Heart left ventricle (tissue), 16 donors: ENCODE data around the gene NSUN4. TPM values are rescaled to one million over a fixed set of nuclear protein-coding genes. Genes with fewer than 3 reads are reported as not detected.
"Not testable (repeated sequence)": the region's sequence is repeated elsewhere in the genome, so short reads cannot be mapped to it uniquely, and the experiment has no call there.

ENCODE experiments used
- ATAC-seq, 4 donors: fragments of 200-7000 bp; cut with Tn5 transposase; one replicate each; pipeline ENCODE4 v1.9.1; 2020 to 2022; ENCODE audit warnings: moderate library complexity in 4 of 4, mild to moderate bottlenecking in 3 of 4, moderate number of reproducible peaks in 1 of 4
- DNase-seq, 5 donors: peaks; one replicate each; pipeline ENCODE4 v3.0.0-alpha.2; 2020
- H3K27ac ChIP-seq, 12 donors: fragments of 200-600 bp; sonication (generic) in 4 of 12; one replicate each; pipeline versions ENCODE4 v1.5.0 to v1.8.0; 2016 to 2022; ENCODE audit warnings: mild to moderate bottlenecking in 2 of 12
- H3K27me3 ChIP-seq, 9 donors: fragments of 200-600 bp; sonication (generic) in 2 of 9; one replicate each; pipeline versions ENCODE4 v1.5.1 to v1.8.0; 2016 to 2022; ENCODE audit warnings: mild to moderate bottlenecking in 3 of 9
- H3K36me3 ChIP-seq, 9 donors: fragments of 200-600 bp; sonication (generic) in 2 of 9; one replicate each; pipeline versions ENCODE4 v1.5.0 to v1.8.0; 2018 to 2022; ENCODE audit warnings: mild to moderate bottlenecking in 2 of 9
- H3K4me1 ChIP-seq, 12 donors: fragments of 200-600 bp; sonication (generic) in 4 of 12; one replicate each; pipeline versions ENCODE4 v1.5.0 to v1.8.0; 2016 to 2022; ENCODE audit warnings: mild to moderate bottlenecking in 3 of 12
- H3K4me3 ChIP-seq, 12 donors: fragments of 200-600 bp; sonication (generic) in 4 of 12; one replicate each; pipeline versions ENCODE4 v1.5.0 to v1.8.0; 2017 to 2022; ENCODE audit warnings: mild to moderate bottlenecking in 9 of 12, moderate library complexity in 4 of 12
- H3K9me3 ChIP-seq, 12 donors: fragments of 200-600 bp; sonication (generic) in 4 of 12; one replicate each; pipeline versions ENCODE4 v1.5.0 to v1.8.0; 2016 to 2022; ENCODE audit warnings: mild to moderate bottlenecking in 1 of 12
- CTCF ChIP-seq, 12 donors: fragments of 200-600 bp; sonication (generic) in 4 of 12; IDR thresholded peaks; one replicate each; pipeline versions ENCODE4 v1.5.0 to v1.8.0; 2018 to 2022; ENCODE audit warnings: antibody characterized with exemption in 12 of 12, mild to moderate bottlenecking in 5 of 12
- POLR2A ChIP-seq, 2 donors: fragments of 450-650 bp; IDR thresholded peaks; one replicate each; pipeline ENCODE4 v1.6.1; 2017; ENCODE audit warnings: antibody characterized with exemption in 2 of 2, mild to moderate bottlenecking in 2 of 2, moderate library complexity in 2 of 2
- WGBS, 4 donors: extraction: QIAGEN DNeasy Blood & Tissue Kit in 2 of 4; methylation state at CpG; one replicate each; pipeline versions ENCODE4 v1.1.5 to v1.1.7; 2013 to 2018; 5-methylcytosine and 5-hydroxymethylcytosine counted together
- intact Hi-C, 10 donors: fragments of 100-400 bp; cut with DNase I; formaldehyde crosslinking; loops; one replicate each; pipeline versions ENCODE4 v1.11.1 to v1.14.2; 2022
- polyA plus RNA-seq, 2 donors: library from polyadenylated mRNA; stranded (reverse); fragments of 200-250 nt; gene quantifications; one replicate each; pipeline ENCODE4 v1.2.3, GENCODE V29; 2013
- total RNA-seq, 9 donors: library from RNA; depleted of rRNA in 2 of 9; stranded (reverse); fragments of >200 nt in 2 of 9; fragmentation: NEBNext Ultra II Directional in 3 of 9; extraction: Animal tissue kit (Norgen Biotek cat#: 25700) in 3 of 9; gene quantifications; one replicate each; pipeline versions ENCODE4 v1.1.0 to v1.2.4, GENCODE V29; 2016 to 2023
- donor health status: ischemic (EF 13 %, LVEDD 7.1; RV severe dilation, severe dysfunction).
- donor health status: healthy with polysubstance abuse.
- donor health status: DM: no; HTN: yes; CAD: no.
- donor health status: DM: no; HTN: no; CAD: no.
- donor health status: ischemic (EF 25% LVEDD 6.9; RV normal size, moderate dysfunction).
- donor health status: ischemic (EF 25% LVEDD 5.7; RV mildly dilated, moderate dysfunction).
- donor health status: healthy.
- donor health status: DM: yes; HTN: yes; CAD: no.
- donor health status: ischemic (EF 35%, LVEDD 5.7; RV mildly dilated, moderate dysfunction).
- donor health status: nonischemic (EF 11% LVEDD 7.7; RV severe dilation, severe dysfunction).
- donor health status: DM: yes; HTN: yes; CAD: no.
- donor health status: PGD.
- donor health status: ischemic (EF 29% LVEDD 5.4; RV normal size, mild dysfunction).
- donor health status: nonischemic (EF 23%, LVEDD 6.1; RV moderate dilation, normal function).

The NSUN4 gene
- total and polyA plus RNA-seq, 11 donors: 8.9 to 18.3 (median 14.0) TPM

DNA sequence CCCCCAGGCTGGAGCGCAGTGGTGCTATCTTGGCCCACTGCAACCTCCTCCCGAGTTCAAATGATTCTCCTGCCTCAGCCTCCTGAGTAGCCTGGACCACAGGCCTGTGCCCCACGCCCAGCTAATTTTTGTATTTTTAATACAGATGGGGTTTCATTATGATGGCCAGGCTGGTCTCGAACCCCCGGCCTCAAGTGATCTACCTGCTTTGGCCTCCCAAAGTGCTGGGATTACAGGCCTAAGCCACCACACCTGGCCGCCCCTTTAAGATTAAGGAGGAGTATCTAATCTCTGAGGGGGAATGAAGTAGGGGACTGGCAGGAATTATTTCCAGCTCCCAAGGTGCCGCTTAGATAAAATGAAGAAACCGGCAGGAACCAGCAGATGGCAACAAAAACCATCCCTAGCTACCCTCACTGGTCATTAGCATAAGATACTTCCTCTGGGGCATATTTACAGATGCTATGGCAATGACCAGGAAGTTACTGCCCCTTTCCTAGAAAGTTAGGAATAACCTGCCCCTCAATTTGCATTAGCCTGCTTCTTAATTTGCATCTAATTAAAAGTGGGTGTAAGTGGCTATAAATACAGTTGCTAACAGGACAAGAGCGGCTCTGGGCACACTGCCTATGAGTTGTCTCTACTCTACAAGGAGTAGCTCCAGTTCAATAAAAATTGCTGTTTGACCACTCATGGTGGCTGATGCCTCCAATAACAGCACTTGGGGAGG, 7.1 kb upstream of the NSUN4 start:
- H3K36me3 ChIP-seq: no peaks in the 10 kb centered on the region
- TF ChIP-seq CTCF (IDR thresholded peaks at IDR 0.05) (peak in 2 of 12 donors; percentile 11 to 13), POLR2A (IDR thresholded peaks at IDR 0.05) (no peak)
- ATAC-seq (peak in 1 of 4 donors; percentile 34), DNase-seq (no peak)
- intact Hi-C loops: no loop called here
- H3K27ac ChIP-seq: no peak overlapping the region
- H3K9me3 ChIP-seq: no peaks in the 10 kb centered on the region
- WGBS, 4 donors: 73 to 78% (median 76%) methylated on average over 8 to 9 of the region's 9 CpGs
- no peak overlapping the region for H3K4me3 ChIP-seq
- no peaks in the 10 kb centered on the region for H3K4me1 ChIP-seq
- no peaks in the 10 kb centered on the region for H3K27me3 ChIP-seq

DNA sequence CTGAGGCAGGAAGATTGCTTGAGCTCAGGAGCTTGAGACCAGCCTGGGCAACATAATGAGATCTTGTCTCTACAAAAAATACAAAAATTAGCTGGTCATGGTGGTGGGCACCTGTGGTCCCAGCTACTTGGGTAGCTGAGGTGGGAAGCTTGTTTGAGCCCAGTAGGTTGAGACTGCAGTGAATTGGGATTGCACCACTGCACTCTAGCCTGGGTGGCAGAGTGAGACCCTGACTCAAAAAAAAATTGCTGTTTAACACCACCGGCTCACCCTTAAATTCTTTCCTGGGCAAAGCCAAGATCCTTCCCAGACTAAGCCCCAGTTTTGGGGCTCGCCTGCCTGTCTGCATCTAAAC, 6.6 kb upstream of the NSUN4 start:
- WGBS, 4 donors: 77 to 87% (median 81%) methylated on average over 2 of the region's 2 CpGs
- no peaks in the 10 kb centered on the region for H3K36me3 ChIP-seq
- no peak for TF ChIP-seq POLR2A (IDR thresholded peaks at IDR 0.05)
- TF ChIP-seq CTCF (IDR thresholded peaks at IDR 0.05): no peak
- H3K4me1 ChIP-seq: no peaks in the 10 kb centered on the region
- intact Hi-C loops: no loop called here
- DNase-seq (no peak), ATAC-seq (no peak)
- H3K27ac ChIP-seq: no peak overlapping the region
- H3K27me3 ChIP-seq: no peaks in the 10 kb centered on the region
- H3K9me3 ChIP-seq: no peaks in the 10 kb centered on the region
- no peak overlapping the region for H3K4me3 ChIP-seq

DNA sequence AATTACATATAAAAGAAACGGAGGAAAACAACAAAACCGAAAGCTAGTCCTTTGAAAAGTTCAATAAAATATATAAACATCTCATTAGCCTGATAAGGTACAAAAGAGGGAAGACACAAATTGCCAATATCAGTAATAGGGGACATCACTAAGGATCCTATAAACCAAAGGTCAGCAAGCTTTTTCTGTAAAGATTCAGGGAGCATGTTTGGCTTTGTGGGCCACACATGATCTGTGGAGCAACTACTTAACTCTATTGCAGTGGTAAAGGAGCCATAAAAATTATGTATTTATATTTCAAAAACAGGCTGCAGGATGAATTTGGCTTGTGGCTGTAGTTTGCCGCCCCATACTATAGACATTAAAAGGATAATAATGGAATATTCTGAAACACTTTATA, 5.5 kb upstream of the NSUN4 start:
- H3K4me3 ChIP-seq: no peak overlapping the region
- H3K36me3 ChIP-seq: no peaks in the 10 kb centered on the region
- WGBS, 4 donors: 93 to 98% (median 96%) methylated on average over 3 of the region's 3 CpGs
- no peak for DNase-seq
- H3K27me3 ChIP-seq: no peaks in the 10 kb centered on the region
- intact Hi-C loops: no loop called here
- no peak for ATAC-seq
- peaks cover 0 to 7% (median 4%) of the 10 kb centered on the region in 12 donors for H3K4me1 ChIP-seq
- H3K27ac ChIP-seq: no peak overlapping the region
- TF ChIP-seq POLR2A (IDR thresholded peaks at IDR 0.05) (no peak), CTCF (IDR thresholded peaks at IDR 0.05) (no peak)
- no peaks in the 10 kb centered on the region for H3K9me3 ChIP-seq

DNA sequence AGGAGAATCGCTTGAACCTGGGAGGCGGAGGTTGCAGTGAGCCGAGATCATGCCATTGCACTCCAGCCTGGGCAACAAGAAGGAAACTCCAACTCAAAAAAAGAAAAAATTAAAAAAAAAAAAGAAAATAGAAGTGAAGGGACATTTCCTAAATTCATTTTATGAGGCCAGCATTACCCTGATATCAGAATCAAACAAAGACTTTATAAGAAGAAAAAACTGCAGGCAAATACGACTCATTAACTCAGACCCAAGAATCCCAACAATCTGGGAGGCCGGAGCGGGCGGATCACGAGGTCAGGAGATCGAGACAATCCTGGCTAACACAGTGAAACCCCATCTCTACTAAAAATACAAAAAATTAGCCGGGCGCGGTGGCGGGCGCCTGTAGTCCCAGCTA, 3.2 kb upstream of the NSUN4 start:
- peaks cover 0 to 19% (median 10%) of the 10 kb centered on the region in 12 donors for H3K4me1 ChIP-seq
- H3K27me3 ChIP-seq, H3K4me3 ChIP-seq, DNase-seq, ATAC-seq, H3K9me3 ChIP-seq, intact Hi-C loops, H3K36me3 ChIP-seq, H3K27ac ChIP-seq: not testable (repeated sequence)
- 91 to 99% (median 96%) methylated on average over 9 to 14 of the region's 14 CpGs for WGBS, 4 donors
